AG04449 (cell line): ENCODE data around the gene FKTN.

Experiments used
- CTCF ChIA-PET: fragments of 350-600 bp; formaldehyde crosslinking; extraction: SDS; loops from one replicate; lab custom pipeline; 2021; ENCODE audit warnings: antibody characterized with exemption; lab: Yijun Ruan, JAX
- POLR2A ChIA-PET: fragments of 400-600, 350-600 bp; formaldehyde crosslinking; extraction: SDS; loops from one replicate; lab custom pipeline; 2020; ENCODE audit warnings: antibody characterized with exemption, inconsistent platforms; lab: Yijun Ruan, JAX
- DNase-seq: peaks from one replicate; pipeline ENCODE4 v3.0.0-alpha.2; 2010; ENCODE audit warnings: low read depth, low spot score
- H3K4me3 ChIP-seq: 2 replicates; pipeline ENCODE4 v1.5.1; 2011; ENCODE audit warnings: low read depth, mild to moderate bottlenecking, control low read depth, low read length
- CTCF ChIP-seq: IDR thresholded peaks from one replicate; pipeline ENCODE4 v1.5.1; 2011; ENCODE audit warnings: mild to moderate bottlenecking, moderate library complexity, low read length, control low read depth, inconsistent platforms; ENCODE audit not compliant: insufficient read depth; ENCODE audit errors: missing control alignments

Gene FKTN

GRCh38 chr9:105681313-105681712, 123.4 kb downstream of the FKTN start:
- H3K4me3 ChIP-seq: no peak overlapping the region
- ChIA-PET CTCF (interaction anchor here (0.7 to 1.2 kb wide), 3 partner anchors 9 to 37 kb away, joined by 4 to 5 read pairs (median 4); no protein-coding TSS in a partner anchor), POLR2A (interaction anchor here (0.9 kb wide), 1 partner anchor 12 kb away, joined by 3 read pairs; no protein-coding TSS in a partner anchor)
- TF ChIP-seq CTCF: no peak
- DNase-seq: no peak

GRCh38 chr9:105681724-105682123, 123.8 kb downstream of the FKTN start:
- no peak overlapping the region for H3K4me3 ChIP-seq
- CTCF ChIA-PET: interaction anchor here (0.7 to 1.0 kb wide), 3 partner anchors 8 to 22 kb away, joined by 4 to 5 read pairs (median 5); no protein-coding TSS in a partner anchor
- POLR2A ChIA-PET: interaction anchor here (0.9 kb wide), 1 partner anchor 12 kb away, joined by 3 read pairs; no protein-coding TSS in a partner anchor
- no peak for TF ChIP-seq CTCF
- peak; percentile 12 for DNase-seq

DNA sequence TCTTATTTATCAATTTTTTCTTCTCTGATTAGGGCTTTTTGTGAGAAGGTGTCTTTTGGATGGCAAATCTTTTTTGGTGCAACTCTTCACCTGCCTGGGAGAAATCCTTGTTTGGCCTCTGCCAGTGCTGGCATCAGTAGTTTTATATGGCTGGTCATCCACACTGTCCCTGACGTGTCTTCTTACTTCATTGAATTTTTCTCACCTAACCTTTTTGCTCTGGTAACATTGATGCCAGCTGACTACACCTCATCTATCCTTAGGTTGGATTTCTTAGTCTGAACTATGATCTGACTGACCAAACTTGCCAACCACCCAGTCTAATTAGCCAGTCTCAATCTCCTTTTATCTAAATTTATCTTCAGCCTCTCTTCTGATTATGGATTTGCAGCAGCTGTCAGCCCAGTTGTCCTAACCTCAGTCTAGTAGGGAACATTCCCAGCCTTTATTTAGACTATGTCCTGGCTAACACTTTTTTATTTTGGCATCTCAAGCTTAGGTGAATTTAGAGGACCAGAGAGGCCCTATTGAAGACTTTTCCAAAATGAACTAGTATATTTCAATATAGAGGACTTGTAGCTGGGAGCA, 125.9 kb downstream of the FKTN start:
- no peak overlapping the region for H3K4me3 ChIP-seq
- no peak for DNase-seq
- ChIA-PET POLR2A (no interaction called here), CTCF (no interaction called here)
- TF ChIP-seq CTCF: no peak

GRCh38 chr9:105686936-105687335, 129.0 kb downstream of the FKTN start:
- DNase-seq: no peak
- no peak for TF ChIP-seq CTCF
- CTCF ChIA-PET: no interaction called here

More at GRCh38 chr9:105686936-105687335, 129.0 kb downstream of the FKTN start:
- POLR2A ChIA-PET: no interaction called here
- no peak overlapping the region for H3K4me3 ChIP-seq
